Sigmoid colon (tissue), 7 donors: ENCODE measurements around the gene PNKD. TPM values are rescaled to one million over a fixed set of nuclear protein-coding genes. Genes with fewer than 3 reads are reported as not detected.

Source experiments
- DNase-seq: peaks from one replicate; pipeline ENCODE4 v3.0.0-alpha.2; 2019
- H3K27ac ChIP-seq, 4 donors: fragments of 200-600 bp; sonication (generic); one replicate each; pipeline ENCODE4 v1.5.1; 2016 to 2019; ENCODE audit warnings: mild to moderate bottlenecking in 1 of 4
- H3K27me3 ChIP-seq, 3 donors: fragments of 200-600 bp; sonication (generic); one replicate each; pipeline ENCODE4 v1.5.1; 2019; ENCODE audit warnings: mild to moderate bottlenecking in 1 of 3
- H3K36me3 ChIP-seq, 4 donors: fragments of 200-600 bp; sonication (generic); one replicate each; pipeline ENCODE4 v1.5.1; 2016 to 2019
- H3K4me1 ChIP-seq, 4 donors: fragments of 200-600 bp; sonication (generic); one replicate each; pipeline ENCODE4 v1.5.1; 2017 to 2019
- H3K4me3 ChIP-seq, 4 donors: fragments of 200-600 bp; sonication (generic); one replicate each; pipeline ENCODE4 v1.5.1; 2017 to 2019; ENCODE audit warnings: mild to moderate bottlenecking in 2 of 4, moderate library complexity in 1 of 4
- H3K9me3 ChIP-seq, 4 donors: fragments of 200-600 bp in 3 of 4; sonication (generic) in 3 of 4; one replicate each; pipeline versions ENCODE4 v1.5.1 to v1.6.1; 2013 to 2019
- EP300 ChIP-seq, 4 donors: sonication (generic); formaldehyde crosslinking; IDR thresholded peaks; one replicate each; pipeline ENCODE4 v1.6.1; 2017; ENCODE audit warnings: antibody characterized with exemption in 4 of 4
- POLR2A ChIP-seq, 2 donors: fragments of 450-650 bp; IDR thresholded peaks; one replicate each; pipeline ENCODE4 v1.6.1; 2016; ENCODE audit warnings: antibody characterized with exemption in 2 of 2, mild to moderate bottlenecking in 2 of 2, moderate library complexity in 2 of 2
- POLR2AphosphoS5 ChIP-seq, 4 donors: sonication (generic); formaldehyde crosslinking; IDR thresholded peaks; one replicate each; pipeline ENCODE4 v1.6.1; 2017; ENCODE audit warnings: antibody characterized with exemption in 4 of 4
- WGBS, 2 donors: extraction: QIAGEN DNeasy Blood & Tissue Kit; methylation state at CpG; one replicate each; pipeline ENCODE4 v1.1.7; 2013; 5-methylcytosine and 5-hydroxymethylcytosine counted together
- intact Hi-C: fragments of 100-400 bp; cut with DNase I; formaldehyde crosslinking; loops from one replicate; pipeline ENCODE4 v1.15.1; 2023
- polyA plus RNA-seq, 3 donors: library from polyadenylated mRNA; stranded (reverse); fragments of 200-250 nt; gene quantifications; one replicate each; pipeline ENCODE4 v1.2.3, GENCODE V29; 2013
- total RNA-seq, 4 donors: library from RNA; depleted of rRNA; stranded (reverse); fragments of >200 nt; gene quantifications; one replicate each; pipeline ENCODE4 v1.1.0, GENCODE V29; 2016
- TF ChIP-seq, protein P1 (sequence below), 4 experiments: fragments of 450-650 bp in 3 of 4; fragments of 200-600 bp in 1 of 4; IDR thresholded peaks; one replicate each; pipeline ENCODE4 v1.5.1; 2016 to 2019; ENCODE audit warnings: antibody characterized with exemption in 4 of 4, mild to moderate bottlenecking in 3 of 4, moderate library complexity in 2 of 4
- donor health status: healthy with polysubstance abuse.
- donor health status: Bipolar disorder and iron deficiency.
- donor health status: healthy.

The PNKD gene
- total and polyA plus RNA-seq, 7 donors, result 46.8 to 199 (median 95.1) TPM

DNA sequence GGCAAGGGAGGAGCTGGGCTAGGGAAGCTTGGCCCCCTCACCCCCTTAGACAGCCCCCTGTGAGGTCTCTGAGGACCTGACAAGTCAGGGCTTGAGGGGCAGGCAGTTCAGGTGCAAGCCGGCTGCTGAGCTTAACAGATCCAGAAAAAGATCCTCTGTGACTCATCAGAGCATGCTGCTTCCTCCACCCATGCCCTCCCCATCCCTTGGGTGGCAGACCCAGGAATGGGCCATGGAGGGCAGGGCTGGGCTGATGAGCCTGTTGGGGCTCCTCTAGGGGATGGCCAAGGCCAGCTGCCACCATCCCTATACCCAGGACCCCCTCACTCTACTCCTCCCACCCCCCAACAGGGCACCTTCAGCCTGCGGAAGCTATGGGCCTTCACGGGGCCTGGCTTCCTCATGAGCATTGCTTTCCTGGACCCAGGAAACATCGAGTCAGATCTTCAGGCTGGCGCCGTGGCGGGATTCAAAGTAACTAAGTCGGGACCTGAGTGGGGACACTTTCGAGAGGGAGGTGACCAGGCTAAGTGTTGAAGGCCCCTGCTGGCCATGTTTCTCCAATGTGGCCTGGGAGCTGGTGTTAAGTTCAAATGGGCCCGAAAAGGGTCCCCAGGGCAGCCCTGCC, 113.7 kb downstream of the PNKD start:
- TF ChIP-seq, protein P1, sequence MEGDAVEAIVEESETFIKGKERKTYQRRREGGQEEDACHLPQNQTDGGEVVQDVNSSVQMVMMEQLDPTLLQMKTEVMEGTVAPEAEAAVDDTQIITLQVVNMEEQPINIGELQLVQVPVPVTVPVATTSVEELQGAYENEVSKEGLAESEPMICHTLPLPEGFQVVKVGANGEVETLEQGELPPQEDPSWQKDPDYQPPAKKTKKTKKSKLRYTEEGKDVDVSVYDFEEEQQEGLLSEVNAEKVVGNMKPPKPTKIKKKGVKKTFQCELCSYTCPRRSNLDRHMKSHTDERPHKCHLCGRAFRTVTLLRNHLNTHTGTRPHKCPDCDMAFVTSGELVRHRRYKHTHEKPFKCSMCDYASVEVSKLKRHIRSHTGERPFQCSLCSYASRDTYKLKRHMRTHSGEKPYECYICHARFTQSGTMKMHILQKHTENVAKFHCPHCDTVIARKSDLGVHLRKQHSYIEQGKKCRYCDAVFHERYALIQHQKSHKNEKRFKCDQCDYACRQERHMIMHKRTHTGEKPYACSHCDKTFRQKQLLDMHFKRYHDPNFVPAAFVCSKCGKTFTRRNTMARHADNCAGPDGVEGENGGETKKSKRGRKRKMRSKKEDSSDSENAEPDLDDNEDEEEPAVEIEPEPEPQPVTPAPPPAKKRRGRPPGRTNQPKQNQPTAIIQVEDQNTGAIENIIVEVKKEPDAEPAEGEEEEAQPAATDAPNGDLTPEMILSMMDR (IDR thresholded peaks at IDR 0.05), result no peak
- TF ChIP-seq POLR2A (IDR thresholded peaks at IDR 0.05) (no peak), EP300 (IDR thresholded peaks at IDR 0.05) (no peak), POLR2AphosphoS5 (IDR thresholded peaks at IDR 0.05) (no peak)
- Histone ChIP-seq H3K4me1 (peaks cover 0 to 15% (median 9%) of the 10 kb centered on the region in 4 donors), H3K4me3 (peak overlapping the region in 2 of 4 donors; percentile 30 to 37), H3K9me3 (no peaks in the 10 kb centered on the region), H3K27me3 (no peaks in the 10 kb centered on the region), H3K36me3 (no peaks in the 10 kb centered on the region), H3K27ac (peak overlapping the region in 1 of 4 donors; percentile 37)
- intact Hi-C loops, result no loop called here
- no peak for DNase-seq
- WGBS, 2 donors, result 89% methylated on average over 10 of the region's 10 CpGs

GRCh38 chr2:218384975-218385374, 114.7 kb downstream of the PNKD start:
- intact Hi-C loops, result no loop called here
- H3K36me3 ChIP-seq, result no peaks in the 10 kb centered on the region
- H3K27ac ChIP-seq, result no peak overlapping the region
- WGBS, 2 donors, result 54 to 83% methylated on average over 9 of the region's 9 CpGs
- peaks cover 0 to 15% (median 9%) of the 10 kb centered on the region in 4 donors for H3K4me1 ChIP-seq
- no peak overlapping the region for H3K4me3 ChIP-seq
- no peak for TF ChIP-seq POLR2AphosphoS5 (IDR thresholded peaks at IDR 0.05)
- no peak for TF ChIP-seq POLR2A (IDR thresholded peaks at IDR 0.05)
- TF ChIP-seq EP300 (IDR thresholded peaks at IDR 0.05), result no peak
- TF ChIP-seq, protein P1 (IDR thresholded peaks at IDR 0.05), result no peak
- DNase-seq, result no peak
- H3K9me3 ChIP-seq, result no peaks in the 10 kb centered on the region
- no peaks in the 10 kb centered on the region for H3K27me3 ChIP-seq

GRCh38 chr2:218386505-218387368, 116.4 kb downstream of the PNKD start:
- H3K27me3 ChIP-seq, result no peaks in the 10 kb centered on the region
- TF ChIP-seq EP300 (IDR thresholded peaks at IDR 0.05), result no peak
- TF ChIP-seq POLR2AphosphoS5 (IDR thresholded peaks at IDR 0.05), result no peak
- no peak for TF ChIP-seq POLR2A (IDR thresholded peaks at IDR 0.05)
- TF ChIP-seq, protein P1 (IDR thresholded peaks at IDR 0.05), result no peak
- H3K4me3 ChIP-seq, result no peak overlapping the region
- H3K4me1 ChIP-seq, result peaks cover 0 to 15% (median 9%) of the 10 kb centered on the region in 4 donors
- 59 to 78% methylated on average over 23 of the region's 23 CpGs for WGBS, 2 donors
- DNase-seq, result no peak
- no peaks in the 10 kb centered on the region for H3K9me3 ChIP-seq
- intact Hi-C loops, result no loop called here
- no peaks in the 10 kb centered on the region for H3K36me3 ChIP-seq
- H3K27ac ChIP-seq, result peak overlapping the region in 2 of 4 donors; percentile 28 to 39

GRCh38 chr2:218387369-218388194, 117.3 kb downstream of the PNKD start:
- H3K4me3 ChIP-seq, result peak overlapping the region in 3 of 4 donors; percentile 33 to 41 (median 35)
- H3K27me3 ChIP-seq, result no peaks in the 10 kb centered on the region
- intact Hi-C loops, result no loop called here
- WGBS, 2 donors, result 5 to 14% methylated on average over 38 of the region's 38 CpGs
- peak in 2 of 4 donors; percentile 6 to 24 for TF ChIP-seq POLR2AphosphoS5 (IDR thresholded peaks at IDR 0.05)
- TF ChIP-seq, protein P1 (IDR thresholded peaks at IDR 0.05), result no peak
- no peaks in the 10 kb centered on the region for H3K9me3 ChIP-seq
- peak overlapping the region in 2 of 4 donors; percentile 28 to 39 for H3K27ac ChIP-seq
- H3K4me1 ChIP-seq, result peaks cover 0 to 15% (median 9%) of the 10 kb centered on the region in 4 donors
- peak; percentile 75 for DNase-seq
- H3K36me3 ChIP-seq, result no peaks in the 10 kb centered on the region
